Aorta (tissue), 5 donors: ENCODE measurements around the gene SH3BP5L. TPM values are rescaled to one million over a fixed set of nuclear protein-coding genes. Genes with fewer than 3 reads are reported as not detected.

ENCODE experiments used
- ATAC-seq: fragments of 200-7000 bp; cut with Tn5 transposase; one replicate; pipeline ENCODE4 v1.9.1; 2022; ENCODE audit warnings: moderate library complexity; ENCODE audit not compliant: low FRiP score
- DNase-seq, 2 donors: peaks; one replicate each; pipeline ENCODE4 v3.0.0-alpha.2; 2020
- H3K27ac ChIP-seq, 2 donors: one replicate each; pipeline ENCODE4 v1.5.1; 2013; ENCODE audit warnings: low read length in 2 of 2, mild to moderate bottlenecking in 2 of 2, moderate library complexity in 2 of 2, control low read depth in 1 of 2, inconsistent platforms in 1 of 2, low read depth in 1 of 2
- H3K27me3 ChIP-seq, 2 donors: one replicate each; pipeline ENCODE4 v1.6.1; 2013; ENCODE audit warnings: control low read depth in 1 of 2, low read length in 1 of 2, mild to moderate bottlenecking in 1 of 2, moderate library complexity in 1 of 2; ENCODE audit not compliant: insufficient read depth in 2 of 2, control insufficient read depth in 1 of 2
- H3K36me3 ChIP-seq, 2 donors: one replicate each; pipeline ENCODE4 v1.6.1; 2013; ENCODE audit warnings: control low read depth in 1 of 2, low read length in 1 of 2, mild to moderate bottlenecking in 1 of 2; ENCODE audit not compliant: insufficient read depth in 2 of 2, control insufficient read depth in 1 of 2
- H3K4me1 ChIP-seq, 2 donors: one replicate each; pipeline ENCODE4 v1.6.1; 2013; ENCODE audit warnings: low read length in 2 of 2, control low read depth in 1 of 2, mild to moderate bottlenecking in 1 of 2, moderate library complexity in 1 of 2; ENCODE audit not compliant: insufficient read depth in 2 of 2, control insufficient read depth in 1 of 2
- H3K4me3 ChIP-seq, 2 donors: one replicate each; pipeline ENCODE4 v1.5.1; 2013; ENCODE audit warnings: low read length in 2 of 2, control low read depth in 1 of 2, mild to moderate bottlenecking in 1 of 2
- H3K9me3 ChIP-seq: one replicate; pipeline ENCODE4 v1.6.1; 2013; ENCODE audit warnings: mild to moderate bottlenecking, low read length; ENCODE audit not compliant: control insufficient read depth
- WGBS, 2 donors: extraction: QIAGEN DNeasy Blood & Tissue Kit; methylation state at CpG; one replicate each; pipeline ENCODE4 v1.1.7; 2013; 5-methylcytosine and 5-hydroxymethylcytosine counted together
- intact Hi-C, 2 donors: fragments of 100-400 bp; cut with DNase I; formaldehyde crosslinking; loops; one replicate each; pipeline versions ENCODE4 v1.14.2 to v1.15.0; 2022
- microRNA-seq, 2 donors: library from miRNA; unstranded; fragments of <30 nt; microRNA quantifications; one replicate each; pipeline ENCODE4 v1.2.0, GENCODE V29; 2020
- polyA plus RNA-seq, 2 donors: library from polyadenylated mRNA; stranded (reverse); fragments of 200-250 nt; gene quantifications; one replicate each; pipeline ENCODE4 v1.2.3, GENCODE V29; 2013
- total RNA-seq, 2 donors: library from RNA; stranded (reverse); fragmentation: NEBNext Ultra II Directional; extraction: Animal tissue kit (Norgen Biotek cat#: 25700); gene quantifications; one replicate each; pipeline ENCODE4 v1.2.1, GENCODE V29; 2021
- donor health status: healthy with polysubstance abuse.
- donor health status: Bipolar disorder and iron deficiency.
- donor health status: DM: no; HTN: no; CAD: no.
- donor health status: DM: no; HTN: no; CAD: no.
- donor health status: DM: yes; HTN: yes; CAD: no.

Gene SH3BP5L
- total and polyA plus RNA-seq, 4 donors: 11.8 to 25.1 (median 19.0) TPM

- Histone ChIP-seq H3K4me3 (no peak overlapping the region), H3K27ac (no peak overlapping the region), H3K36me3 (no peaks in the 10 kb centered on the region), H3K27me3 (no peaks in the 10 kb centered on the region), H3K4me1 (no peaks in the 10 kb centered on the region), H3K9me3 (peaks cover 2% of the 10 kb centered on the region)
- ATAC-seq (no peak), DNase-seq (no peak)
- WGBS, 2 donors: 77% methylated on average over 4 of the region's 4 CpGs
- intact Hi-C loops: no loop called here
Measured at GRCh38 chr1:248775441-248775840, 50.3 kb downstream of the SH3BP5L start.

Small RNA genes within 50 kb of the gene (microRNA-seq; reads per million reads assigned to microRNA genes)
- gene MIR3124: 2.0 to 2.4 reads per million in 2 donors

Other genes with a start within 250 kb of the SH3BP5L start
- not detected for gene OR2T10, start 228.2 kb downstream of the SH3BP5L start, total RNA-seq
- gene OR2T10, start 228.2 kb downstream of the SH3BP5L start, polyA plus RNA-seq: not detected
- not detected for gene OR2T11, start 190.8 kb downstream of the SH3BP5L start, total RNA-seq
- gene OR2T11, start 190.8 kb downstream of the SH3BP5L start, polyA plus RNA-seq: not detected
- gene OR2T35, start 180.6 kb downstream of the SH3BP5L start, total RNA-seq: not detected
- gene OR2T35, start 180.6 kb downstream of the SH3BP5L start, polyA plus RNA-seq: not detected
- not detected for gene OR2T27, start 170.4 kb downstream of the SH3BP5L start, total RNA-seq
- not detected for gene OR2T27, start 170.4 kb downstream of the SH3BP5L start, polyA plus RNA-seq
- not detected for gene OR14I1, start 123.1 kb downstream of the SH3BP5L start, total RNA-seq
- gene OR14I1, start 123.1 kb downstream of the SH3BP5L start, polyA plus RNA-seq: not detected
- not detected for gene LYPD8, start 70.2 kb downstream of the SH3BP5L start, total RNA-seq
- gene LYPD8, start 70.2 kb downstream of the SH3BP5L start, polyA plus RNA-seq: 1 to 10 TPM; 1.4 to 4.8 TPM
- 10 to 100 TPM; 18.7 to 30.5 TPM for gene ZNF672, start 12.3 kb upstream of the SH3BP5L start, total RNA-seq
- 10 to 100 TPM in 1 of 2 donors, 1 to 10 TPM in 1; 5.1 to 11.0 TPM for gene ZNF672, start 12.3 kb upstream of the SH3BP5L start, polyA plus RNA-seq
- 10 to 100 TPM; 20.7 to 41.3 TPM for gene ZNF692, start 33.2 kb upstream of the SH3BP5L start, total RNA-seq
- 100 to 1,000 TPM in 1 of 2 donors, 10 to 100 TPM in 1; 10.3 to 176 TPM for gene ZNF692, start 33.2 kb upstream of the SH3BP5L start, polyA plus RNA-seq
- gene PGBD2, start 80.3 kb upstream of the SH3BP5L start, total RNA-seq: 1 to 10 TPM; 5.3 to 6.7 TPM
- 1 to 10 TPM; 1.8 to 4.2 TPM for gene PGBD2, start 80.3 kb upstream of the SH3BP5L start, polyA plus RNA-seq